Kidney tubule cell (primary cell): ENCODE measurements around the gene SLC44A5.
"Not testable (repeated sequence)": the region's sequence is repeated elsewhere in the genome, so short reads cannot be mapped to it uniquely, and the experiment has no call there.

ENCODE experiments used
- DNase-seq: peaks from one replicate; pipeline ENCODE4 v3.0.0-alpha.2; 2018; ENCODE audit warnings: low spot score

Gene SLC44A5

GRCh38 chr1:75273110-75273509, 337.8 kb downstream of the SLC44A5 start:
- no peak for DNase-seq

GRCh38 chr1:75265792-75266191, 345.1 kb downstream of the SLC44A5 start:
- DNase-seq = peak; percentile 51

- no peak for DNase-seq
Observed at GRCh38 chr1:75264112-75264511, 346.8 kb downstream of the SLC44A5 start.

GRCh38 chr1:75263616-75264015, 347.3 kb downstream of the SLC44A5 start:
- DNase-seq = not testable (repeated sequence)

GRCh38 chr1:75261946-75262345, 349.0 kb downstream of the SLC44A5 start:
- not testable (repeated sequence) for DNase-seq

- DNase-seq = no peak
Observed at GRCh38 chr1:75258351-75258750, 352.6 kb downstream of the SLC44A5 start.

GRCh38 chr1:75257424-75257823, 353.5 kb downstream of the SLC44A5 start:
- DNase-seq = no peak

GRCh38 chr1:75250114-75250513, 360.8 kb downstream of the SLC44A5 start:
- DNase-seq = not testable (repeated sequence)

- no peak for DNase-seq
Observed at GRCh38 chr1:75245239-75245638, 365.7 kb downstream of the SLC44A5 start.

- DNase-seq = no peak
Observed at GRCh38 chr1:75243124-75243523, 367.8 kb downstream of the SLC44A5 start.

- DNase-seq = no peak
Observed at GRCh38 chr1:75237316-75237715, 373.6 kb downstream of the SLC44A5 start.

GRCh38 chr1:75234562-75234961, 376.4 kb downstream of the SLC44A5 start:
- no peak for DNase-seq

- DNase-seq = peak; percentile 53
Observed at GRCh38 chr1:75233302-75233929, 377.5 kb downstream of the SLC44A5 start.

GRCh38 chr1:75220072-75220471, 390.8 kb downstream of the SLC44A5 start:
- DNase-seq = no peak

- DNase-seq = no peak
Observed at GRCh38 chr1:75214017-75214416, 396.9 kb downstream of the SLC44A5 start.

GRCh38 chr1:75211648-75212047, 399.3 kb downstream of the SLC44A5 start:
- no peak for DNase-seq

GRCh38 chr1:75208862-75209261, 402.1 kb downstream of the SLC44A5 start:
- DNase-seq = peak; percentile 25

GRCh38 chr1:75203415-75204277, 407.3 kb downstream of the SLC44A5 start:
- DNase-seq = peak; percentile 54

GRCh38 chr1:75202751-75203150, 408.2 kb downstream of the SLC44A5 start:
- DNase-seq = no peak

GRCh38 chr1:75198761-75199160, 412.2 kb downstream of the SLC44A5 start:
- no peak for DNase-seq

- no peak for DNase-seq
Observed at GRCh38 chr1:75198163-75198562, 412.8 kb downstream of the SLC44A5 start.

GRCh38 chr1:75188892-75189291, 422.0 kb downstream of the SLC44A5 start:
- DNase-seq = no peak

- not testable (repeated sequence) for DNase-seq
Observed at GRCh38 chr1:75181214-75181955, 429.5 kb downstream of the SLC44A5 start.
